ENCODE results near the gene TREX2.

The TREX2 gene, protein sequence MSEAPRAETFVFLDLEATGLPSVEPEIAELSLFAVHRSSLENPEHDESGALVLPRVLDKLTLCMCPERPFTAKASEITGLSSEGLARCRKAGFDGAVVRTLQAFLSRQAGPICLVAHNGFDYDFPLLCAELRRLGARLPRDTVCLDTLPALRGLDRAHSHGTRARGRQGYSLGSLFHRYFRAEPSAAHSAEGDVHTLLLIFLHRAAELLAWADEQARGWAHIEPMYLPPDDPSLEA

DNA sequence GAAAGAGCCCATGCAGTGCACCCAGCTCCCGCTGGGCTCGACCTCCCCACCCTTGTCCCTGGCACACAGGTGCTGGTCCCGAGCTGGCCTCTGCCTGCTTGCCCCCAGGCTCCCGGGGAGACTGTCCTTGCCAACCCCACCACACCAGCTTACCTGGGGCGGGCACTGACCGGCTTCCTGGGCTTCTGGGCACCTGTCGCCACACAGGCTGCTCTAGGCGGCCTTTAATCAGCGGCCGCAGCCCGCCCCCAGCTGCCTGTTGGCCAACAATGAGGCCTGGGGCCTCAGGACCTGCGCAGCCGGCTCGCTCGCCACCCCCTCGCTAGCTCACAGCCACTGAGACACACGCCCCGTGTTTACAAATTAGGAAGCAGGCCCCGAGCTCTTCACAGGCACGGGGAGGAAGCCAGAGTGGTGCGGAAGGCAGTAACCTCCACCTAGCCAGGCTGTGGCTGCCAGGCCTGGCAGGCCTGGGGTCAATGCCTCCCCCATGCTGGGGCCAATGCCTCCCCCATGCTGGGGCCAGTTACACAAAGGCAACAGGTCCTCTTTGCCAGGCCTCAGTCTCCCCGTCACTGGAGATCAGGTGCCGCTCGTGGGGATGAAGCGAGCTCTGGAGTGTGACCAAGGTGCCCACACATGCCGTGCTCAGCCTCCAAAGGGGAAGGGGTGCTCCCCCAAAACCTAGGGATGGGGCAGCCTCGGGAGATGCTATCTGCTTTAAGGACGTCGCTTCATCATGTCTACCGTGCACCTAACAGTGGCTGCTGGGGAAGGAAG is at the start of gene TREX2:
TREX2 (minus strand) TSS at position 201 of the 780 bp plus-strand sequence. CDS start 626 bp downstream, outside the sequence.
- DNase-seq, result no peak

DNA sequence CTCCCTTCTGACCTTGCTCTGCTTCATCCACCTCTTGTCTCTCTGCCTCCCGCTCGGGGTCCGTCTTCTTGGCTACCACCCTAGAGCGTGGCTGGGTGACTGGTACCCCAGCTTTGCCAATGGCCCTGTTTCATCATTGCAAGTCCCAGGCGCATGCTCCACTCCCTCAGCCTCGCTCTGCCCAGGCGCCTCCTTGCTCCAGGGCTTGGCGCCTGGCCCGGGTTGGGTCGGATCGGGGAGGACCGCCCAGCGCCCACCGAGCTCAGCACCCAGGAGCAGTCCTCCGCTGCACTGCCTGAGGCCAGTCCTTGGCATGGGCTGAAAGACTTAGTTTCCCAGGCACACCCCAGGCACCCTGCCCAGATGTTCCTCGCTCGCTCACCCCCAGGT is 49.5 kb upstream of the TREX2 start:
- no peak for DNase-seq

DNA sequence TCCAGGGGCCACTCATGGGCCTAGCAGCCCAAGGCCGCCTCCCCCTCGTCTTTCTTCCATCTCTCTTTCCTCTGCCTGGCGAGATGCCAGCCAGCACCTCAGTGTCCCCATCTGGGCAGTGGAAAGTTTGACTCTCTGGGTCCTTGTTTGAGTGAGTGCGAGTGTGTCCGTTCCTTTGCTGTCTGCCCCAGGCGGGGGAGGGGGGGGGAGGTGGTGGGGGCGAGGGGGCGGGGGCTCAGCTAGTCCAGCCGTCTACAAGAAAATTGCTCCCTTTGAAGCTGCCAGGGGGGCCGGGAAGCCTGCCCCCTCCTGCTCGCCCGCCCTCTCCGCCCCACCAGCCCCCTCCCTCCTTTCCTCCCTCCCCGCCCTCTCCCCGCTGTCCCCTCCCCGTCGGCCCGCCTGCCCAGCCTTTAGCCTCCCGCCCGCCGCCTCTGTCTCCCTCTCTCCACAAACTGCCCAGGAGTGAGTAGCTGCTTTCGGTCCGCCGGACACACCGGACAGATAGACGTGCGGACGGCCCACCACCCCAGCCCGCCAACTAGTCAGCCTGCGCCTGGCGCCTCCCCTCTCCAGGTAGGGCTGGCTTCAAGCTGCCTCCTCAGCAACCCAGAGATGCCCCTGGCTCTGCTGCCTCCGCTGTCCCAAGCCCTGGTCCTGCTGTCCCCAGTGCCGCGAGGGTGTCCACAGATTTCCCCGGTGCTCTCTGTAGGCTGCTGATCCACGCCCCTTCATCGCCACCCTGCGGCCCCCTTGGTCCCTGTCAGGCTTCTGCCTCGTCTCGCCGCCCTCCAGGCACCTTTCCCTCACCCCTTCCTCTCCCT is 48.9 kb upstream of the TREX2 start, which contains the start of gene BGN:
BGN (plus strand) TSS at position 440 of the 821 bp plus-strand sequence. CDS start 9,652 bp downstream, outside the sequence.
- DNase-seq, result no peak

DNA sequence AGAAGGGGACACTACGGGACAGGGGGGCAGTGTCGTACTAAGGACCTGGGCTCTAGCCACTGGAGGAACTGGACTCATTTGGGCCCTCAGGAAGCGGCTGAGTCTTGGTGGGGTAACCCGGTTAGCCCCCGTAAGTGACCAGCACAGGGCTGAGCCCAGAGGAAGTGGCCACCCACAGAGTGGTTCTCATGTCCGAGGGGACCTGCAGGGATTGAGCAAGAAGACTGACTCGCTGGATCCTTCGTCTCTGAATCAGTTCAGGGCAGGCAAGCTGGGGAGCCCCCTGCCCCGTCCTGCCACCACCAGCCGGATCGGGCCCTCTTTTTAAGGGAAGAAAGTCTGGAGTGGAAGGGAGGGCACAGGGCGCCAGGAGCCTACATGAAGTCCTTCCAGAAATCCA is 48.2 kb upstream of the TREX2 start:
- DNase-seq, result no peak

DNA sequence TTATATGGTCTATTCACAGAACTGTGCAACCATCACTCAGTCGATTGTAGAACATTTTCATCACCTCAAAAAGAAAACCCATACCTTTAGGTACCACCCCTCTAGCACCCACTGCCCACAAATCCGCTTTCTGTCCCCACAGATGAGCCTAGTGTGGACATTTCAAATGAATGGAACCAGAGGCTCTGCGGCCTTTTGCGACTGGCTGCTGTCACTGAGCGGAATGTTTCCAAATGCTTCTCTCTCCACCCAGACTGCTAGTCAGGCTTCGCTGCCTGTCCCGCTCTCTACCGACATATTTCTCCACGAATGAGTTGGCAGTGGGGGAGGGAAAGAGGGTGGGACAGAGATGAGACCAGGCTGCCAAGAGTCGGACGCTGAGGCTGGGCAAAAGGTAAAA is 47.2 kb upstream of the TREX2 start:
- no peak for DNase-seq

DNA sequence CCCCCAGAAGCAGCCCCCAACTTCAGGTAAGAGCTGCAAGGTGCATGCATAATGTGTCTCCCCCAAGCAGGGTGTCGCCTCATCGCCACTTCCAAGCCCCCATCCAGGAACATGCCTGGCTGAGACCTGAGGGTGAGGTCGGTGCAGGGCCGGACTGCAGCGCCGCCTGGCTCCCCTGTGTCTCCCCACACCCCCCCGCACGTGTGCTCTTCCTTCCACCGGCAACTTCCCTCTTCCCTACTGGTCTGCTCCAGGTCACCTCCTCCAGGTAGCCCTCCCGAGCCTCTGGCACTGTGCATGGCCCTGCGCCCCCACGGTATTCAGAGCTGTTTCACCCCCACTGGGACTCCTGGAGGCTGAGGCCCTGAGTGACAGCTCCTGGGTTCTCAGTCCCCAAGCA is 46.7 kb upstream of the TREX2 start:
- no peak for DNase-seq

DNA sequence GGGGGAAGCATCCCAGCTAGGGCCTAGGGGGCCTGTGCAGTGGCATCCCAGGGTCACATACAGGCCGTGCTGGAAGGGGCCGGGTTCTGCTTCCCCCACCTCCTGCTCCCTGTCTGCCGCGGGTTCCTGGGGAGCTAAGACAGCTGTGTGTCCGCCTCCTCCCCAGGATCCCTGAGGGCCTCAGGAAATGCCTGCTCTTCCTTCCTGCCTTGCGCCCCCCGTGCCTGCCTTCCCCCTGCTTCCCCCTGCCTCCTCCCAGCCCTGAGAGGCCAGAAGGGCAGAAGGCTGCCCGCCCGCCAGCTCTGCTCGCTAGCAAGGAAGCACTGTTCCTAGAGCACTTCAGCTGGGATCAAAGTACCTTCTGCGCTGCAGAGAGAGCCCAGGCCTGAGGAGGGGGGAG is 46.1 kb upstream of the TREX2 start:
- no peak for DNase-seq

DNA sequence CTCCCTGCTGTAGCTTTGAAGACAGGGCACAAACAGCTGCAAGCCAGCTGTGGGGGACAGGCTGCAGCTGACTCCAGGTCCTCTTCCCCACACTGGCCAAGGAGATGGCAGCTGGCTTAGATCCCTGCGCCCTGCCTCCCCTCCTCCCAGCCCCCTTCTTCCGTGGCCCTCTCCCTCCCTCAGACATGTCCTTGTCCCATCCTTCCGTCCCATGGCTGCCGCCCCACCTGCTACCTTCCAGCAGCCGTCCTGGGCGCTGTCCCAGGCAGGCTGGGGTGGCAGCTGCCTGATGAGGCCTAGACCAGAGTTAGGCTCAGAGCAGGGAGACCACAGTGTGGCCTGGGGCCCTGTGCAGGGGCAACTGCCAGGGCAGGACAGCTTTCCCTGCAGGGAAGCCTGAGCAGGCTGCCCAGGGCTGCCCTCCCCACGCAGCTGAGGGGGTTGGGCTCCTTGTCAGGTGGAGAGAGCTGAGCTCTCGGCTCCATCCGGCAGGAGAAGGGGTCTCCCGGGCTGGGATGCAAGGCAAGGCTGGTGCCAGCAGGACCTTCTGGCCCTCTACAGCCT is 45.6 kb upstream of the TREX2 start:
- no peak for DNase-seq

DNA sequence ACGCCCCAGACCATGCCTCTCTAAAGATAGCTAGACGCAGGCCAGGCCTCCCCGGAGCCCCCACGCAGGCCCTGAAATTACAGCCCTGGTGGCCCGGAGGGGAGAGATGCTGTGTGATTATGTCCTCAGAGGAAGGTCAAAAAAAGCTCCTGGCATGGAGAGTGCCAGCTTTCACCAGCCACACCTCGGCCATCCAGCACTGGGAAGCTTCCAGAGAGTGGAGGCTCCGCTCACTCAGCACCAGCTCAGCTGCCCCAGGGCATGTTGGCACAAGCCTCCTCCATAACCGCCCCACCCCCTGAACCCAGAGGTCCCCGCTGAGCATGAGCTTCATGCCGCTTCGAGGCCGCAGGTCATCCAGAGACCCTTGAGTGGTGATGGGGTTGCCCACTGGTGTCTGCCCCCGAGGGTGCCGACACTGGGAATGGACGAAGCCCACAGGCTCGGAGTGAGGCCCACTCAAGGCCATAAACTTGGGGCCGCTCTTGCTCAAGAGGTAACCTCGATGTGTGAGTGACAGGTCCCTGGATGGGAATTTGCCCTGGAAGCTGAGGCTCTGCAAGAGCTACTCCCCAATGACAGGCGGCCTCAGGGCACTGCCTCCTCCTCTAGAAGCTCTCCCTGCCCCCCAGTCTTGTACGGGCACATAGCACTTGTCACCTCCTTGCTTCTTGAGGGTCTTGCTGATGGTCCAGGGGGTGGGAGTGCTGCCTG is 44.5 kb upstream of the TREX2 start:
- DNase-seq, result no peak

DNA sequence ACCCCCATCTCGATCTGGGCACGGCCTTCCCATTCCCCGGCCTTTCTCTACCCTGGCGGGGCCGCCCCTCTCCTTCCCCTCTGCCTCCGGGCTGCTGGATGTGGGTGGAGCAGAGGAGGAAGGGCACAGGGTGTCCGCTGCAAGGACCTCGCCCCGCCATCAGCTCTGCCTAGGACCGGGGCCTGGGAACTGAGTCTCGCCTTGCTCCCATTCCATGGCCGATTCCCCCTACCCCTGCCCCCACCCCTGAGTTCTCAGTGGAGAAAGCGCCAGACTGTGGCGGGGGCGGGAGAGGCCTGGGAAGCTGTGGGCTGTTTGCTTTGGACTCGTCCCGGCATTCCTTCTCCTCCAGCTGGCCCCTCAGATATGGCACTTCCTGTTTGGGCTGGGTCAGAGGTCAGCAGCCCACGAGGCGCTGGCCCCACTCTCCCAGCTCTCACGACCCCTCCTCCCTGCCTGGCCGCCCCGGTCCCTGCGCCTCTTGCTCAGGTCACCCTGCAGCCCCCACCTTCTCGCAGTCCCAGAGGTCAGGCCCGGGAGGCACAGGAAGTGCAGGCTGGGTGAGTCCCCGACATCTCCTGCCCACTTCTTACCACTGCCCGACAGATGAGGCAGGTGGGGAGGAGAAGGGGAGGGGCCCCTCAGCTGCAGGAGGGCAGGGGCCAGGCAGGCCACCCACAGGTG is 42.5 kb upstream of the TREX2 start:
- no peak for DNase-seq

DNA sequence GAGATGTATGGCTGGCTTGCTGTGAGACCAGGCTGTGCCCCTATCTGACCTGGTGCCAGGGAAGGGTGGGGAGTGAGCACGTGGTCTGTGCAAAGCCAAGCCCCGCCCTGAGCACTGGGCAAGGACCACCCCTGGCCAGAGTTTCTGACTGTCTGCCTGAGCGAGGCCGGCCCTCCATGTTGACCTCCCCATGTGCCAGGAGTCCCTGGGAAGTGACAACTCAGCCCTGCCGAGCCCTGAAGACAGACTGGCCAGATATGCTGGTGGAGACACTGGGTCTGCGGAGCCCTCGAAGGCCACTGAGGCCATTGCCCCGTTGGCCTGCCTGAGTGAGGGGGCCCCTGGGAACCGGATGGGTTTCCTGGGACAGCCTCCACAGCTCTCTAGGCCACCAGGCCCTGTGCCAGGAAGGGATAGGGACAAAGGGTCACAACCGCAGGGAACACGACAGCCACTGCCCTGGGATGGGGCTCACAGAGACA is 41.8 kb upstream of the TREX2 start:
- no peak for DNase-seq

DNA sequence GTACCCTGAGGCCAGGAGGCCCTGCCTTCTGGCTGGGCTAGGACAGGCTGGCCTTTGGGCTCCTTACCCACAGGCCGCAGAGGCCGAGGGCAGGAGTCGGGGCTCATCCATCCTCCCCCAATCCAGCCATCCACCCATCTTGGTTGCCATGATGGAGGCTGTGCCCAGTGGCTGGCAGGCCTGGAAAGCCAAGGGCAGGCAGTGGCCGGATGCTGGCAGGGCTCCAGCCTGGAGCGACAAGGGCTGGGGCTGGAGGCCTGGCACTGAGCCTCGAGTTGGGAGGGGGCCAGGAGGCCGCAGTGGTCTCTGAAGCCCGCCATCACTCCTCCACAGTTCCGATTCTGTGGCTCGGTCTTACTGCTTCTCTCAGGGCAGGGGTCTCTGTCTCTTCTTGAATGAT is 40.3 kb upstream of the TREX2 start:
- DNase-seq, result no peak

DNA sequence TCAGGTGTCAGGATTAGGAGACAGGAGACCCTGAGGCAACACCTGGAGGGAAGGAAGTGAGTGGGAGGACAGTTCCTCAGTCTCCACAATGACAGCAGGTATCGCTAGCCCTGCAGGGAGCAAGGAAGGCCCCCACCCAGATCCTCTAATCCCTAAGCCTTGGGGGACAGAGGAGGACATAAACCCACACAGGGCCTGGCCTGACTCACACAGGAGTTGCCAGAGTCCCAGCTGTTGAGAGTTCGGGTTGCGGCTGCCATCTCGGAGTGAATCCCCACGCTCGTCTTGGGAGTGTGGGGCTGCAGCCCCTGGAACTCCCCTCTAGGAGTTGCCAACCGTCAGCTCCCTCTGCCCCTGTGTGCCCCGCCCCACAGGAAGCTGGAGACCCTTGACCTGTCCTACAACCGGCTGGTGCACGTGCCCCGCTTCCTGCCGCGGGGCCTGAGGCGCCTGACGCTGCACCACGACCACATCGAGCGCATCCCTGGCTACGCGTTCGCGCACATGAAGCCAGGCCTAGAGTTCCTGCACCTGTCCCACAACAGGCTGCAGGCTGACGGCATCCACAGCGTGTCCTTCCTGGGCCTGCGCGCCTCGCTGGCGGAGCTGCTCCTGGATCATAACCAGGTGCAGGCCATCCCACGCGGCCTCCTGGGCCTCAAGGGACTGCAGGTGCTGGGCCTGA is 39.7 kb upstream of the TREX2 start:
- DNase-seq, result no peak

DNA sequence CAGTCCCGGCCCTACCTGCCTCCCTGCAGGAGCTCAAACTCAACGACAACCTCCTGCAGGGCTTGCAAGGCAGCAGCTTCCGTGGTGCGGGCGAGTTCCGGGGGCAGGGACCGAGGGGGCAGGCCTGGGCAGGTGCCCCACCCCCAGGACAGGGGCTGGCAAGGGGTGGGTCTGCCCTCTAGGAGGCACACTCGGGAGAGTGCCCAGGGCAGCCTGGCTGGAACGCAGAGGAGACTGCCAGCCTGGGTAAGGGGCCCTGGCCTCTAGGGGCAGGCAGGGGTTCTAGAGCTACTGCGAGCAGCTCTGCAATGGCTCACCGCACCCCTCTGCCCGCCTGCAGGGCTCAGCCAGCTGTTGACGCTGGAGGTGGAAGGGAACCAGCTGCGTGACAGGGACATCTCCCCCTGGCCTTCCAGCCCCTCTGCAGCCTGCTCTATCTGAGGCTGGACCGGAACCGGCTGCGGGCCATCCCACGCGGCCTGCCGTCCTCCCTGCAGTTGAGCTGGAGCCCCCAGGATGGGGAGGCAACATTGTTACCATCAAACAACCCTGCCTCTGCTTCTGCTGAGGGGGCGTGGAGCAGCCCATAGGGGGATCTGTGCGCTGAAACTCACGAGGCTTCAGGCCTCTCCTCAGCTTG is 36.6 kb upstream of the TREX2 start:
- no peak for DNase-seq

DNA sequence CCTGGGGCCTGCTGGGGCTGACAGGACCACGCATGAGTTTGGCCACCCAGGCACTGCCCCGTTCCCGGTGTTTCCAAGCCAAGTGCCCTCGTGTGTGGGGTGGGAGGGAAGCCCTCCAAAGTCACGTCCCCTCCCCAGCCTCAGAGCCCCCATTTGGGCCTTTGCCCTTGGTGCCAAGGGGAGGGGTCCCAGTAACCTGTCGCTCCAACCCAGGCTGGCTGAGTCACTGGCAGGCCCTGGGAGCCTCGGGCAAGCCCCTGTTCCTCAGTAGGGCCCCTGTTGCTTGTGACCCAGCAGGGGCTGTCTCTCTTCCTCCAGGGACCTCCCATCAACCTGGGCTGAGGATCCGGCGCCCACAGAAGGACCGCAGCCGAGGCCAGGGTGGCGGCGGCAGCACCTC is 35.2 kb upstream of the TREX2 start:
- no peak for DNase-seq

DNA sequence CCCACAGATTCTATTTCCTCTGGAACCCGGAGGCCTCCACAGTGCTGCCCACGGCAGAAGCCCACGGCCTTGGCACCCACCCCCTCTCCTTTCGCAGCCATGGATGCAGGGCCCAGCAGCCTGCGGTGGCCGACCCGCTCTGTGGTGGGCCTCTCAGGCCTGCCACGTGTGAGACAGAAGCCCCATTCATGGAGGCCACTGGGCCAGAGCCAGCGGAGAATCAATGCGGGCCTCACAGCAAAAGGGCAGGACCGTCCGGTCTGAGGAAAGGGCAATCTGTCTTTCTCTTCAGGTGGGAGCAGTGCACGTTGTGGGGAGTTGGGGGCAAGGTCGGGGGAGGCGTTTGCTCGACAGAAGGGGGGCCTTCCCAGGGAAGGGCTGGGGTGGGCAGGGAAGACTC is 32.9 kb upstream of the TREX2 start:
- no peak for DNase-seq

DNA sequence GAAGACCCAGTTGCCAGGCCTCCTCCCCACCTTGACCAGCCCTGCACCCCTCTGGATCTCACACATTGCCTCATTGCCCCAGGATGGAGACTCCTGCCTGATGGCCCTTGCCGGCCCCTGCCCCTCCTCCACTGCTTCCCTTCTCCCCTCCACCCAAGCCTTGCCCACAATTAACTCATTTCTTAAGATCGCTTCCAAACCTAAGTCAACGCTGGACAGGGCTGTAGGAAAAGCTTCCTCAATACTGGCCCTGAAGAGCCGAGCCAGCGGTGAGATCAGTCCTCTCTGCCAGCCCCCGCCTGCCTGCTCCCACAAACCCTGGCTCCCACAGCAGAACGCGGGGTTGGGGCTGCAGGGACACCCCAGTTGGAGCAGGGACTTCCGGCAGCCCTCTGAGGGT is 32.0 kb upstream of the TREX2 start:
- no peak for DNase-seq

DNA sequence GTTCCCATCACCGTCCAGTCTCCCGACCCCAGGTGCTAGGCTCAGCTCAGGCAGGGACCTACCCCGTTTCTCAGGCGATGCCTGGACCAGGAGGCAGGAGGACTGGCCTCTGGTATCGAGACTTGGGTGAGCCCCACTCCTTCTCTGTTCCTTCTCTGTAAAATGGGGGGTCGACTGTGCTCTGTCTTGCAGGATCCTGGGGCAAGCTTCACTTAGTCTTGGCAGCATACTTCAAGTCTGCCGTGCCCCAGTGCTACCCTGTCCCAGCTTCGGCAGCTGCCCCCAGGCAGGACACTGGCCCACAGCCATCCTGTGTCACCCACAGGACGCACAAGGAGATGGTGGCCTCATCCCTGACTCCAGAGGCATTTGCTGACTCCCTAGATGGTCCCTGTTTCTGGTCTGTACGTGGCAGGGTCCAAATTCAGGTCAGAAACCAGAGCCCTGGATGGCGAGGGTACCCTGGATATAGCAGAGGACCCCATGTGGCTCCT is 31.6 kb upstream of the TREX2 start:
- no peak for DNase-seq

DNA sequence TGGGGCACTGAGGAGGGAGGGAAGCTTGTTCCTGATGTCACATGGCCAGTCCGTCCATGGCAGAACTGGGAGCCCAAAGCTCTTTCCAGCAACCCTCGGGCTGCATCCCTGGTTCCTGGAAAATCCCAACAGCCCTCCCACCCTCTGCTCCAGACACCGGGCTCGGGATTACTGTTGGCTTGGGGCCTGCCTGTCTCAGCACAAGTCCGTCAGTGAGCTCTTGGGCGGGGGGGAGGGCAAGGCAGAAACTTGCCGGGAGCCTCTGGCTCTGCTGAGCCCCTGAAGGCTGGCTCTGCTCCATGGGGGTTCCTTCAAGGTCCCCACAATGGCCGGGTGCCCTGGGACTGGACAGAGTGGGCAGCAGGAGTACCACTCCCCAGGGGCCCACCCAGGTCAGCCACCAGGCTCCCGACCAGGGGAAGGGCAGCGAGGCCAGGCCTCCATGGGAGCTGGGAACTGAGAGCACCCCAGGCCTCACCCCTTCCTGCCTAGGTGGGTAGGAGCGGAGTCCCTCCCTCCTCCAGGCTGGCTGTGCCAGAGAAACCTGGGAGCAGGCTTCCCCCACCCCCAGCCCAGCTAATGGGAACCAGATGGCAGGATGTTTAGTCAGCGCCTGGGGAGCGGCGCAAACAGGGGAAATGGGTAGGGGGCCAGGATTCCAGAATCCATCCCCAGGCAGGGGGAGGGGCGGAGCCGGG is 31.0 kb upstream of the TREX2 start:
- DNase-seq, result no peak

DNA sequence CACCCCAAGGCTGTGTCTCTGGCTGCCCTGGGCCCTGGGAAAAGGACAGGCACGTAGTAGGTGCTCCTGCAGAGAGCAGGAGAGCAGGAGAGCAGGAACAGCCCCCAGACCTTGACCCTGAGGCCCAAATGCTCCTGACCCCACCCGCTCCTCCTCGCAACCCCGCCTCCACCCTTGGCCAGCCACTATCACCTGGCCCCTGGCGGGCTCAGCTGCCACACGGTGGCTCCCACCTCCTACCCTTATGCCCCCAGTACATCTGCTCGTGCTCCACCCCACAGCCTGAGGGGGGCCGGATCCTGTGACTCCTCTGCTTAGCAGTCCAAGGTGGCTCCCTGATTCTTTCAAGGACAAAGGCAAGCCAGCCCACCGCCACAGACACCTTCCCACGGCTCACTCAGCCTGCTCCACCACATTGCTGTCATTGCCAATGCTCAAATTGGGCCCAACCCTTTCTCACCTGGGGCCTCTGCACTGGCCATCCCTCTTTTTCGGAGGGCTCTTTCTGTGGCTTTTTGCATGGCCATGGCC is 30.0 kb upstream of the TREX2 start:
- no peak for DNase-seq
